GM12873 (cell line): ENCODE results near the gene ALG12.

Experiments used
- TF ChIP-seq, protein P1 (sequence below): IDR thresholded peaks from 2 replicates; pipeline ENCODE4 v1.5.1; 2012; ENCODE audit warnings: low read depth, mild to moderate bottlenecking, moderate library complexity, low read length, control low read depth; ENCODE audit not compliant: insufficient read depth; ENCODE audit errors: missing control alignments

Gene ALG12

DNA sequence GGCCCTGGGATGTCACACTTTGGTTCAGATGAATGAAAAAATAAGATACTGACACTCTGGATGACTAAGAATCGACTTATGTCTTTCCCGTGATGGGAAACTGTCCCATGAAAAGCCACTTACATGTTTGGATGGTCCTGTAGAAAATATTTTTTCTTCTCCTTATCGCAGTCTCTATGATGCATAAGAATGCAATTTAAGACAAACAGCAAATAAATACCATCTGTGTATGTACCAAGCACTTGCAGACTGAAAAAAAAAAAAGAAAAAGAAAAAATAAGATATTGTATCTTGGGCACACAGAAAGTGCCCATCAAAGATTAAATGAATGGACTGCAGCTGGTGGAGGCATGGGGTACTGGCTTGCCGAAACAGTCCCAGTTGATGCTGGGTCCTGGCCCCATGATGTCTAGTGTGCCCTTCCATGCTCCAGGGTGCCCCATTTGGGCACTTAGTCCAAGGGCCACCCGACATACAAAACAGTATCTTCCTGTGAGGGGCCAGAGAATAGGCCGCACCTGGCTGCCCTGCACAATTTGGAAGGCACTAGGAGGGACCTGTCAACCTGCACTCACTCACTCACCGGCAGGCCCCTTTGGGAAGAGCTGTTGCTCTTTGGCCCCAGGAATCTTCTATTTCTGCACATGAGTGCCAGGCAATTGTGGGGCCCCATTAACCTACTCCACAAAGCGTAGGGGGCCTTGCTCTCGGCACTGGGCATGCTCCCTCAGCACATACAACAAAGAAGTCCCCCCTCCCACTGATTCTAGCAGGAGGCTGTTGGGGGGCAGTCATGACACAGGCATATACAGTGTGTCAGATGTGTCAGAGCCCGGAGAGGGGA is 67.1 kb downstream of the ALG12 start:
- TF ChIP-seq, protein P1, sequence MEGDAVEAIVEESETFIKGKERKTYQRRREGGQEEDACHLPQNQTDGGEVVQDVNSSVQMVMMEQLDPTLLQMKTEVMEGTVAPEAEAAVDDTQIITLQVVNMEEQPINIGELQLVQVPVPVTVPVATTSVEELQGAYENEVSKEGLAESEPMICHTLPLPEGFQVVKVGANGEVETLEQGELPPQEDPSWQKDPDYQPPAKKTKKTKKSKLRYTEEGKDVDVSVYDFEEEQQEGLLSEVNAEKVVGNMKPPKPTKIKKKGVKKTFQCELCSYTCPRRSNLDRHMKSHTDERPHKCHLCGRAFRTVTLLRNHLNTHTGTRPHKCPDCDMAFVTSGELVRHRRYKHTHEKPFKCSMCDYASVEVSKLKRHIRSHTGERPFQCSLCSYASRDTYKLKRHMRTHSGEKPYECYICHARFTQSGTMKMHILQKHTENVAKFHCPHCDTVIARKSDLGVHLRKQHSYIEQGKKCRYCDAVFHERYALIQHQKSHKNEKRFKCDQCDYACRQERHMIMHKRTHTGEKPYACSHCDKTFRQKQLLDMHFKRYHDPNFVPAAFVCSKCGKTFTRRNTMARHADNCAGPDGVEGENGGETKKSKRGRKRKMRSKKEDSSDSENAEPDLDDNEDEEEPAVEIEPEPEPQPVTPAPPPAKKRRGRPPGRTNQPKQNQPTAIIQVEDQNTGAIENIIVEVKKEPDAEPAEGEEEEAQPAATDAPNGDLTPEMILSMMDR: no peak
